HG03571 (cell line): ENCODE data around the gene NPIPB2.

Source experiments
- ATAC-seq: cut with Tn5 transposase; IDR thresholded peaks from one replicate; pipeline ENCODE4 v1.9.1; 2021; ENCODE audit not compliant: unreplicated experiment

The NPIPB2 gene

GRCh38 chr16:11907160-11907970 is 34.5 kb downstream of the NPIPB2 start:
- ATAC-seq = no peak

- no peak for ATAC-seq
These were observed 37.9 kb downstream of the NPIPB2 start for GRCh38 chr16:11903906-11904305.

- ATAC-seq = no peak
These were observed 40.8 kb downstream of the NPIPB2 start for GRCh38 chr16:11901091-11901490.

GRCh38 chr16:11896486-11897176 is 45.2 kb downstream of the NPIPB2 start:
- no peak for ATAC-seq

- ATAC-seq = no peak
These were observed 48.3 kb downstream of the NPIPB2 start for GRCh38 chr16:11893571-11893970.

DNA sequence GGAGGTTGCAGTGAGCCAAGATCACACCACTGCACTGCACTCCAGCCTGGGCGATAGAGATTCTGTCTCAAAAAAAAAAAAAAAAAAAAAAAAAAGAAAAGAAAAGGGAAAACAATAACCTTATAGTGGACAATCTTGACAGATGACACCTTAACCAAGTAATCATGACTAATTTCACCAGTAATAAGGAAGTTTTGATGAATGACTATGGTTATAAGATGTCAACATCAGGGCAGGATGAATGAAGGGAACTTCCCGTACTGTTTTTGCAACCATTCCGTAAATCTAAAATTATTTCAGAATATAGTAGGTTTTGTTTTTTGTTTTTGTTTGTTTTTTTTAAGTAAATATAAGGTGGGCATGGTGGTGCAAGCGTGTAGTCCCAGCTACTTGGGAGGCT is 49.1 kb downstream of the NPIPB2 start:
- ATAC-seq = no peak

- ATAC-seq = no peak
These were observed 51.4 kb downstream of the NPIPB2 start for GRCh38 chr16:11890231-11890965.

- no peak for ATAC-seq
These were observed 55.0 kb downstream of the NPIPB2 start for GRCh38 chr16:11886881-11887280.

GRCh38 chr16:11884035-11884434 is 57.8 kb downstream of the NPIPB2 start:
- no peak for ATAC-seq

- ATAC-seq = no peak
These were observed 61.8 kb downstream of the NPIPB2 start for GRCh38 chr16:11880007-11880406.

- ATAC-seq = no peak
These were observed 64.5 kb downstream of the NPIPB2 start for GRCh38 chr16:11877374-11877773.
